Liver (tissue), 3 donors: ENCODE measurements around the gene COL23A1.

Experiments used
- GABPA ChIP-seq, 2 donors: IDR thresholded peaks in 1 of 2; conservative IDR thresholded peaks in 1 of 2; 2 replicates each; pipeline ENCODE4 v1.6.1; 2016; ENCODE audit warnings: antibody characterized with exemption in 2 of 2, mild to moderate bottlenecking in 1 of 2, moderate library complexity in 1 of 2
- RAD21 ChIP-seq, 2 donors: IDR thresholded peaks; 2 replicates each; pipeline ENCODE4 v1.6.1; 2016; ENCODE audit warnings: antibody characterized with exemption in 2 of 2, mild to moderate bottlenecking in 2 of 2
- TAF1 ChIP-seq: conservative IDR thresholded peaks from 2 replicates; pipeline ENCODE4 v1.6.1; 2016; ENCODE audit warnings: antibody characterized with exemption, mild to moderate bottlenecking
- YY1 ChIP-seq: IDR thresholded peaks from 2 replicates; pipeline ENCODE4 v1.6.1; 2016; ENCODE audit warnings: antibody characterized with exemption, mild to moderate bottlenecking
- TF ChIP-seq, protein P1 (sequence below): IDR thresholded peaks from 2 replicates; pipeline ENCODE4 v1.6.1; 2016; ENCODE audit warnings: antibody characterized with exemption, mild to moderate bottlenecking
- TF ChIP-seq, protein P2 (sequence below): IDR thresholded peaks from 2 replicates; pipeline ENCODE4 v1.6.1; 2016; ENCODE audit warnings: antibody characterized with exemption
- TF ChIP-seq, protein P3 (sequence below): fragments of 150-350 bp; IDR thresholded peaks from 2 replicates; pipeline ENCODE4 v1.5.1; 2017; ENCODE audit warnings: improper control_type of control experiment, low read depth, low read length; ENCODE audit not compliant: missing input control
- TF ChIP-seq, protein P4 (sequence below): IDR thresholded peaks from 2 replicates; pipeline ENCODE4 v1.6.1; 2016; ENCODE audit warnings: antibody characterized with exemption
- donor health status: healthy.
- donor health status: healthy.

DNA sequence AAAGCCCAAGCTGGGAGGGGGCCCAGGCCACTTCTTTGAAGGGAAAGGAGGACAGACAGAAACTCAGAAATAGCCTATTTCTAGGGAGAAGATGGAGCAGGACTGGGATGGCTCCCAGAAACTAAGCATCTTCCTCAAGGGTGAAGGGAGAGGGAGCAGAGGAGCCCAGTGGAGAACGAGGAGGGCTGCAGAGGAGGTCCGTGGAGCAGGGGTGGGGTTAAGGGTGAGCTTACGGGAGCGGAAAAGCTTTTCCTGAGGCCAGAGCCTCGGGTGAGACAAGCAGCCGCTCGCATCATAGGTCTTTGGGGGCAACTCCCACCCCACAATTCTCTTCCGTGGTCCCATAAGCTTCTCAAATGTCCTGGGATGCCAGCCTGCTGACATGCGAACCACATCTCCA is 230.5 kb downstream of the COL23A1 start:
- TF ChIP-seq, protein P1, sequence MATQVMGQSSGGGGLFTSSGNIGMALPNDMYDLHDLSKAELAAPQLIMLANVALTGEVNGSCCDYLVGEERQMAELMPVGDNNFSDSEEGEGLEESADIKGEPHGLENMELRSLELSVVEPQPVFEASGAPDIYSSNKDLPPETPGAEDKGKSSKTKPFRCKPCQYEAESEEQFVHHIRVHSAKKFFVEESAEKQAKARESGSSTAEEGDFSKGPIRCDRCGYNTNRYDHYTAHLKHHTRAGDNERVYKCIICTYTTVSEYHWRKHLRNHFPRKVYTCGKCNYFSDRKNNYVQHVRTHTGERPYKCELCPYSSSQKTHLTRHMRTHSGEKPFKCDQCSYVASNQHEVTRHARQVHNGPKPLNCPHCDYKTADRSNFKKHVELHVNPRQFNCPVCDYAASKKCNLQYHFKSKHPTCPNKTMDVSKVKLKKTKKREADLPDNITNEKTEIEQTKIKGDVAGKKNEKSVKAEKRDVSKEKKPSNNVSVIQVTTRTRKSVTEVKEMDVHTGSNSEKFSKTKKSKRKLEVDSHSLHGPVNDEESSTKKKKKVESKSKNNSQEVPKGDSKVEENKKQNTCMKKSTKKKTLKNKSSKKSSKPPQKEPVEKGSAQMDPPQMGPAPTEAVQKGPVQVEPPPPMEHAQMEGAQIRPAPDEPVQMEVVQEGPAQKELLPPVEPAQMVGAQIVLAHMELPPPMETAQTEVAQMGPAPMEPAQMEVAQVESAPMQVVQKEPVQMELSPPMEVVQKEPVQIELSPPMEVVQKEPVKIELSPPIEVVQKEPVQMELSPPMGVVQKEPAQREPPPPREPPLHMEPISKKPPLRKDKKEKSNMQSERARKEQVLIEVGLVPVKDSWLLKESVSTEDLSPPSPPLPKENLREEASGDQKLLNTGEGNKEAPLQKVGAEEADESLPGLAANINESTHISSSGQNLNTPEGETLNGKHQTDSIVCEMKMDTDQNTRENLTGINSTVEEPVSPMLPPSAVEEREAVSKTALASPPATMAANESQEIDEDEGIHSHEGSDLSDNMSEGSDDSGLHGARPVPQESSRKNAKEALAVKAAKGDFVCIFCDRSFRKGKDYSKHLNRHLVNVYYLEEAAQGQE = no peak
- TF ChIP-seq, protein P2, sequence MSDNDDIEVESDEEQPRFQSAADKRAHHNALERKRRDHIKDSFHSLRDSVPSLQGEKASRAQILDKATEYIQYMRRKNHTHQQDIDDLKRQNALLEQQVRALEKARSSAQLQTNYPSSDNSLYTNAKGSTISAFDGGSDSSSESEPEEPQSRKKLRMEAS = no peak
- TF ChIP-seq, protein P3, sequence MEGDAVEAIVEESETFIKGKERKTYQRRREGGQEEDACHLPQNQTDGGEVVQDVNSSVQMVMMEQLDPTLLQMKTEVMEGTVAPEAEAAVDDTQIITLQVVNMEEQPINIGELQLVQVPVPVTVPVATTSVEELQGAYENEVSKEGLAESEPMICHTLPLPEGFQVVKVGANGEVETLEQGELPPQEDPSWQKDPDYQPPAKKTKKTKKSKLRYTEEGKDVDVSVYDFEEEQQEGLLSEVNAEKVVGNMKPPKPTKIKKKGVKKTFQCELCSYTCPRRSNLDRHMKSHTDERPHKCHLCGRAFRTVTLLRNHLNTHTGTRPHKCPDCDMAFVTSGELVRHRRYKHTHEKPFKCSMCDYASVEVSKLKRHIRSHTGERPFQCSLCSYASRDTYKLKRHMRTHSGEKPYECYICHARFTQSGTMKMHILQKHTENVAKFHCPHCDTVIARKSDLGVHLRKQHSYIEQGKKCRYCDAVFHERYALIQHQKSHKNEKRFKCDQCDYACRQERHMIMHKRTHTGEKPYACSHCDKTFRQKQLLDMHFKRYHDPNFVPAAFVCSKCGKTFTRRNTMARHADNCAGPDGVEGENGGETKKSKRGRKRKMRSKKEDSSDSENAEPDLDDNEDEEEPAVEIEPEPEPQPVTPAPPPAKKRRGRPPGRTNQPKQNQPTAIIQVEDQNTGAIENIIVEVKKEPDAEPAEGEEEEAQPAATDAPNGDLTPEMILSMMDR = no peak
- TF ChIP-seq GABPA (IDR thresholded peaks at IDR 0.05 in 1 of 2, conservative IDR thresholded peaks at IDR 0.05 in 1 of 2) (no peak), YY1 (no peak), TAF1 (no peak), RAD21 (IDR thresholded peaks at IDR 0.05) (no peak)
- TF ChIP-seq, protein P4, sequence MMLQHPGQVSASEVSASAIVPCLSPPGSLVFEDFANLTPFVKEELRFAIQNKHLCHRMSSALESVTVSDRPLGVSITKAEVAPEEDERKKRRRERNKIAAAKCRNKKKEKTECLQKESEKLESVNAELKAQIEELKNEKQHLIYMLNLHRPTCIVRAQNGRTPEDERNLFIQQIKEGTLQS = no peak
